Panc1 (cell line): ENCODE measurements around the gene EHD1.
"Not testable (repeated sequence)": the region's sequence is repeated elsewhere in the genome, so short reads cannot be mapped to it uniquely, and the experiment has no call there.

Experiments
- CTCF ChIP-seq: fragments of 450-650 bp; IDR thresholded peaks from 2 replicates; pipeline ENCODE4 v1.5.1; 2017; ENCODE audit warnings: mild to moderate bottlenecking
- SIN3A ChIP-seq: IDR thresholded peaks from 2 replicates; pipeline ENCODE4 v1.6.1; 2012; ENCODE audit warnings: low read depth, mild to moderate bottlenecking, low read length, moderate library complexity, borderline replicate concordance; ENCODE audit not compliant: insufficient read depth

DNA sequence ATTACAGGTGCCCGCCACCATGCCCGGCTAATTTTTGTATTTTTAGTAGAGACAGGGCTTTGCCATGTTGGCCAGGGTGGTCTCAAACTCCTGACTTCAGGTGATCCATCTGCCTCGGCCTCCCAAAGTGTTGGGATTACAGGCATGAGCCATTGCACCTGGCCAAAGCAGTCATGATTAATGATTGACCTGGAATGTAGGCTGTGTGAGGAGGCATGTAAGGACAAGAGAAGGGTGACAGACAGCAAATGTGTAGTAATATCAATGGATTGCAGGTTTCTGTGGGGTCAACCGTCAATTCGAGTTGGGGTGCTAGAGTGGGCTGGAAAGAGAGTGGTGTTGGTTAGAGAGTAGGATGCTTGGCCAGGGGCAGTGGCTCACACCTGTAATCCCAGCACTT, 63.0 kb downstream of the EHD1 start:
- TF ChIP-seq SIN3A, CTCF: not testable (repeated sequence)
